HepG2 (cell line): ENCODE data around the gene ATP4A. TPM values are rescaled to one million over a fixed set of nuclear protein-coding genes. Genes with fewer than 3 reads are reported as not detected.

Experiments used
- ATAC-seq: fragments of 200-7000 bp; cut with Tn5 transposase; 3 replicates; pipeline ENCODE4 v1.9.1; 2020; ENCODE audit warnings: mild to moderate bottlenecking, moderate library complexity
- BruUV-seq: library from RNA; stranded (reverse); fragments of 400-500 nt; replicated peaks from 2 replicates; lab custom pipeline; 2021; lab: Mats Ljungman, UMichigan
- CTCF ChIA-PET: fragments of 300-600 bp; formaldehyde crosslinking; extraction: SDS; loops from one replicate; lab custom pipeline; 2021; ENCODE audit warnings: low total read pairs, inconsistent platforms, low intra/inter-chr PET ratio; lab: Yijun Ruan, JAX
- POLR2A ChIA-PET: fragments of 350-600 bp; sonication (Branson Sonifier 250); formaldehyde crosslinking; loops from one replicate; lab custom pipeline; 2020; ENCODE audit warnings: antibody characterized with exemption, inconsistent platforms; lab: Yijun Ruan, JAX
- DNase-seq: peaks from one replicate; pipeline ENCODE4 v3.0.0-alpha.2; 2015; ENCODE audit warnings: low spot score
- FAIRE-seq: peaks from 3 replicates; lab custom pipeline; 2011; peaks lifted over from hg19 to GRCh38; lab: Jason Lieb, UNC
- H2AFZ ChIP-seq: one replicate; pipeline ENCODE4 v1.6.1; 2011; ENCODE audit warnings: low read length, inconsistent platforms
- H3K27ac ChIP-seq: fragments of 300-600 bp; 3 replicates; pipeline ENCODE4 v1.8.0; 2011; ENCODE audit warnings: mixed run types, mild to moderate bottlenecking, mixed read lengths, low read length, inconsistent platforms; ENCODE audit not compliant: insufficient read depth; ENCODE audit errors: extremely low read length
- H3K27me3 ChIP-seq, 2 experiments: fragments of 200-600 bp in 1 of 2; 2 replicates in 1 of 2; 3 replicates in 1 of 2; pipeline versions ENCODE4 v1.6.0 to v1.8.0; 2011; ENCODE audit warnings: low read length in 2 of 2, mild to moderate bottlenecking in 2 of 2, moderate library complexity in 2 of 2, inconsistent platforms in 1 of 2; ENCODE audit not compliant: insufficient read depth in 2 of 2, control insufficient read depth in 1 of 2
- H3K36me3 ChIP-seq, 2 experiments: fragments of 200-600 bp in 1 of 2; replicated peaks in 1 of 2; 2 replicates in 1 of 2; 3 replicates in 1 of 2; pipeline versions ENCODE4 v1.5.1 to v1.8.0; 2011; ENCODE audit warnings: low read length in 2 of 2, inconsistent platforms in 1 of 2; ENCODE audit not compliant: insufficient read depth in 2 of 2, control insufficient read depth in 1 of 2
- H3K4me1 ChIP-seq: 2 replicates; pipeline ENCODE4 v1.5.1; 2012; ENCODE audit warnings: low read length, inconsistent platforms; ENCODE audit not compliant: insufficient read depth
- H3K4me2 ChIP-seq: 2 replicates; pipeline ENCODE4 v1.6.0; 2011; ENCODE audit warnings: low read depth, low read length, inconsistent platforms
- H3K4me3 ChIP-seq, 3 experiments: fragments of 200-600 bp in 1 of 3; sonication (generic), shearing (Covaris generic) in 1 of 3; replicated peaks in 1 of 3; 2 replicates each; pipeline ENCODE4 v1.5.1; 2011 to 2016; ENCODE audit warnings: low read length in 3 of 3, inconsistent platforms in 2 of 3, low read depth in 2 of 3, mild to moderate bottlenecking in 2 of 3, control low read depth in 1 of 3, mixed read lengths in 1 of 3; ENCODE audit not compliant: insufficient read depth in 1 of 3
- H3K79me2 ChIP-seq: one replicate; pipeline ENCODE4 v1.6.1; 2011; ENCODE audit warnings: low read length, inconsistent platforms; ENCODE audit not compliant: insufficient read depth
- H3K9ac ChIP-seq: 2 replicates; pipeline ENCODE4 v1.6.0; 2011; ENCODE audit warnings: mild to moderate bottlenecking, low read depth, low read length, inconsistent platforms; ENCODE audit not compliant: insufficient read depth
- H3K9me3 ChIP-seq: 2 replicates; pipeline ENCODE4 v1.5.1; 2012; ENCODE audit warnings: mild to moderate bottlenecking, low read length
- H4K20me1 ChIP-seq: 2 replicates; pipeline ENCODE4 v1.6.0; 2011; ENCODE audit warnings: inconsistent platforms, mild to moderate bottlenecking, low read length, moderate library complexity; ENCODE audit not compliant: insufficient read depth
- ARHGAP35 ChIP-seq: sonication (generic); formaldehyde crosslinking; IDR thresholded peaks from 2 replicates; pipeline ENCODE4 v1.9.0; 2022; ENCODE audit warnings: mild to moderate bottlenecking, inconsistent platforms, moderate library complexity, missing genetic modification reagents, borderline replicate concordance
- CC2D1A ChIP-seq: sonication (generic); formaldehyde crosslinking; IDR thresholded peaks from 2 replicates; pipeline ENCODE4 v1.8.1; 2023; ENCODE audit warnings: mild to moderate bottlenecking, missing genetic modification reagents
- EP300 ChIP-seq, 3 experiments: sonication (generic) in 1 of 3; formaldehyde crosslinking in 1 of 3; IDR thresholded peaks; 2 replicates each; pipeline versions ENCODE4 v1.5.1 to v1.6.1; 2011 to 2020; ENCODE audit warnings: low read depth in 2 of 3, low read length in 2 of 3, borderline replicate concordance in 1 of 3, improper control_type of control experiment in 1 of 3, mild to moderate bottlenecking in 1 of 3, missing genetic modification reagents in 1 of 3, moderate library complexity in 1 of 3
- IRX3 ChIP-seq: sonication (generic); formaldehyde crosslinking; IDR thresholded peaks from 2 replicates; pipeline ENCODE4 v1.8.1; 2023; ENCODE audit warnings: mild to moderate bottlenecking, low read depth, missing genetic modification reagents, borderline replicate concordance
- MBD4 ChIP-seq: IDR thresholded peaks from 2 replicates; pipeline ENCODE4 v1.6.1; 2012; ENCODE audit warnings: low read length, inconsistent platforms, borderline replicate concordance
- NFIC ChIP-seq: IDR thresholded peaks from 2 replicates; pipeline ENCODE4 v1.6.1; 2012; ENCODE audit warnings: mild to moderate bottlenecking, low read length, inconsistent platforms
- PHF8 ChIP-seq: sonication (generic); formaldehyde crosslinking; IDR thresholded peaks from 2 replicates; pipeline ENCODE4 v1.5.0; 2020; ENCODE audit warnings: missing genetic modification reagents
- TCF7L2 ChIP-seq: IDR thresholded peaks from 2 replicates; pipeline ENCODE4 v1.6.1; 2011; ENCODE audit warnings: mild to moderate bottlenecking, low read depth, low read length, moderate library complexity
- ZEB1 ChIP-seq: IDR thresholded peaks from 2 replicates; pipeline ENCODE4 v1.6.1; 2012; ENCODE audit warnings: mild to moderate bottlenecking, low read depth, inconsistent platforms; ENCODE audit not compliant: insufficient replicate concordance
- ZFP90 ChIP-seq: sonication (generic); formaldehyde crosslinking; IDR thresholded peaks from 2 replicates; pipeline ENCODE4 v1.8.0; 2022; ENCODE audit warnings: missing genetic modification reagents, mild to moderate bottlenecking, inconsistent platforms, borderline replicate concordance
- ZNF615 ChIP-seq: sonication (generic); formaldehyde crosslinking; IDR thresholded peaks from 2 replicates; pipeline ENCODE4 v1.5.0; 2020; ENCODE audit warnings: mild to moderate bottlenecking, missing genetic modification reagents, borderline replicate concordance
- ZNF674 ChIP-seq: sonication (generic); formaldehyde crosslinking; IDR thresholded peaks from 2 replicates; pipeline ENCODE4 v1.5.0; 2020; ENCODE audit warnings: low read depth, mild to moderate bottlenecking, missing genetic modification reagents
- ZSCAN22 ChIP-seq: sonication (generic); formaldehyde crosslinking; IDR thresholded peaks from 2 replicates; pipeline ENCODE4 v1.4.0; 2020; ENCODE audit warnings: mild to moderate bottlenecking, missing genetic modification reagents
- WGBS: methylation state at CpG from one replicate; pipeline ENCODE4 v1.1.6; 2017; ENCODE audit warnings: low lambda C conversion rate; 5-methylcytosine and 5-hydroxymethylcytosine counted together
- in situ Hi-C: cut with HindIII; loops from 2 replicates; pipeline ENCODE4 v1.10.0; 2017; ENCODE audit warnings: low pct_unique_long_range_greater_than_20kb; ENCODE audit not compliant: extremely low pct_ligation_motif_present
- intact Hi-C: fragments of 100-400 bp; cut with micrococcal nuclease; formaldehyde crosslinking; loops from one replicate; pipeline ENCODE4 v1.10.0; 2022; ENCODE audit not compliant: unreplicated experiment
- polyA plus RNA-seq, 8 experiments: library from polyadenylated mRNA; depleted of rRNA in 3 of 8; stranded (reverse) in 7 of 8; unstranded in 1 of 8; fragments of >200 nt; fragmentation: Illumina TruSeq in 4 of 8; extraction: Trizol in 4 of 8; gene quantifications; 2 replicates each; pipeline versions ENCODE4 v1.2.1 to v1.2.3, GENCODE V29; 2011 to 2016; ENCODE audit warnings: low read depth in 4 of 8, missing spikeins in 1 of 8, mixed read lengths in 1 of 8; ENCODE audit not compliant: insufficient read depth in 1 of 8
- total RNA-seq, 5 experiments: library from RNA; depleted of rRNA; stranded (reverse); fragments of >200 nt; fragmentation: Illumina TruSeq; extraction: Trizol; gene quantifications; 2 replicates each; pipeline ENCODE4 v1.2.3, GENCODE V29; 2016; ENCODE audit warnings: low read depth in 1 of 5
- TF ChIP-seq, protein P1 (sequence below): IDR thresholded peaks from 2 replicates; pipeline ENCODE4 v1.6.1; 2016; ENCODE audit warnings: missing compliant biosample characterization, missing genetic modification reagents, borderline replicate concordance

Gene ATP4A
- total and polyA plus RNA-seq, 2 of the 13 experiments (the other 11 are each of a cell fraction or from before 2014, with no cell fraction given): 0.08 to 0.11 TPM

DNA sequence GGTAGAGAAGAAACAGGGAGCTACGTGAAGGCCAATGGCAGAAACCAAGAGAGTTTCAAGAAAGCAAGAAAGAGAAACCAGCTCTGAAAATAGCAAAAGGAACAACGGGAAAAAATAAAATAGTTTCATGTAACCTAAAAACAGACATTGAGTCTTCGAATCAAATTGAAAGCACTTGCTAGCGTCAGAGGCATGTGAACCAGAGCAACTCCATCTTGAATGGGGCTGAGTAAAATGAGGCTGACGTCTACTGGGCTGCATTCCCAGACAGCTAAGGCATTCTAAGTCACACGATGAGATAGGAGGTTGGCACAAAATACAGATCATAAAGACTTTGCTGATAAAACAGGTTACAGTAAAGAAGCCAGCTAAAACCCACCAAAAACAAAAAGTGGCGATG, 15.2 kb upstream of the ATP4A start:
- Histone ChIP-seq H3K9me3 (peaks cover 19% of the 10 kb centered on the region), H3K36me3 (no peaks in the 10 kb centered on the region), H4K20me1 (no peaks in the 10 kb centered on the region), H3K79me2 (no peaks in the 10 kb centered on the region), H3K27me3 (no peaks in the 10 kb centered on the region), H3K27ac (no peak overlapping the region), H2AFZ (no peak overlapping the region), H3K9ac (no peak overlapping the region), H3K4me1 (no peaks in the 10 kb centered on the region), H3K4me2 (no peak overlapping the region), H3K4me3 (no peak overlapping the region)
- WGBS: 23% methylated on average over 7 of the region's 7 CpGs
- in situ Hi-C loops: no loop called here
- CTCF ChIA-PET: no interaction called here
- FAIRE-seq: no peak
- no TSS peak for BruUV-seq
- TF ChIP-seq ARHGAP35 (CRISPR knock-in tag) (no peak), PHF8 (CRISPR knock-in tag) (no peak), MBD4 (no peak)
- intact Hi-C loops: no loop called here
- no peak for ATAC-seq
- DNase-seq: no peak
- POLR2A ChIA-PET: no interaction called here

DNA sequence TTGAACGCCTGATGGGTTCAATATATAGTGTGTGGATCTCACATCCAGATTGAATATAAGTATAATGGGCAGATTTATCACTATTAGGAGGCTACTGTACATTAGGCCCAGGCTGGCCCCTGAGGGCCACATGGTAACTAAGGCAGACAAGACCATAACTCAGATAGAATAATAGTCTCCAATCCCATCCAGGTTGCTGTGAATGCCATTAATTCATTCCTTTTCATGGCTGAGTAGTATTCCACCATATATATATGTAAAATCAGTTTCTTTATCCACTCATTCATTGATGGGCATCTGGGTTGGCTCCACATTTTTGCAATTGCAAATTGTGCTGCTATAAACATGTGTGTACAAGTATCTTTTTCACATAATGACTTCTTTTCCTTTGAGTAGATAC, 14.5 kb upstream of the ATP4A start:
- H4K20me1 ChIP-seq: no peaks in the 10 kb centered on the region
- H3K4me3 ChIP-seq: no peak overlapping the region
- WGBS: 55% methylated on average over 1 of the region's 1 CpG
- no peak overlapping the region for H2AFZ ChIP-seq
- no TSS peak for BruUV-seq
- H3K4me1 ChIP-seq: no peaks in the 10 kb centered on the region
- no peak for ATAC-seq
- no peak overlapping the region for H3K4me2 ChIP-seq
- no peaks in the 10 kb centered on the region for H3K27me3 ChIP-seq
- TF ChIP-seq ZNF615 (CRISPR knock-in tag): no peak
- TF ChIP-seq ZSCAN22 (CRISPR knock-in tag): no peak
- no peak for TF ChIP-seq NFIC
- TF ChIP-seq TCF7L2: no peak
- no peak for TF ChIP-seq ZFP90 (CRISPR knock-in tag)
- TF ChIP-seq, protein P1, sequence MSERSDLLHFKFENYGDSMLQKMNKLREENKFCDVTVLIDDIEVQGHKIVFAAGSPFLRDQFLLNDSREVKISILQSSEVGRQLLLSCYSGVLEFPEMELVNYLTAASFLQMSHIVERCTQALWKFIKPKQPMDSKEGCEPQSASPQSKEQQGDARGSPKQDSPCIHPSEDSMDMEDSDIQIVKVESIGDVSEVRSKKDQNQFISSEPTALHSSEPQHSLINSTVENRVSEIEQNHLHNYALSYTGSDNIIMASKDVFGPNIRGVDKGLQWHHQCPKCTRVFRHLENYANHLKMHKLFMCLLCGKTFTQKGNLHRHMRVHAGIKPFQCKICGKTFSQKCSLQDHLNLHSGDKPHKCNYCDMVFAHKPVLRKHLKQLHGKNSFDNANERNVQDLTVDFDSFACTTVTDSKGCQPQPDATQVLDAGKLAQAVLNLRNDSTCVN: no peak
- no peak for TF ChIP-seq ZEB1
- TF ChIP-seq IRX3 (CRISPR knock-in tag): no peak
- no peak for TF ChIP-seq EP300 (IDR thresholded peaks at IDR 0.05; ENCODE audit: low read depth in 2 of 2, low read length in 2 of 2)
- no peak for TF ChIP-seq EP300 (CRISPR knock-in tag; IDR thresholded peaks at IDR 0.05; ENCODE audit: borderline replicate concordance)
- no peak for TF ChIP-seq ZNF674 (CRISPR knock-in tag)
- TF ChIP-seq CC2D1A (CRISPR knock-in tag): no peak
- peaks cover 19% of the 10 kb centered on the region for H3K9me3 ChIP-seq
- no peak for FAIRE-seq
- H3K27ac ChIP-seq: no peak overlapping the region
- ChIA-PET CTCF (no interaction called here), POLR2A (no interaction called here)
- DNase-seq: no peak
- intact Hi-C loops (no loop called here), in situ Hi-C loops (no loop called here)
- H3K79me2 ChIP-seq: no peaks in the 10 kb centered on the region
- H3K36me3 ChIP-seq: no peaks in the 10 kb centered on the region
- no peak overlapping the region for H3K9ac ChIP-seq
